ENCODE measurements around the gene HOXA2. TPM values are rescaled to one million over a fixed set of nuclear protein-coding genes. Genes with fewer than 3 reads are reported as not detected.

HOXA2 gene
- total RNA-seq, 1 experiment from 2014 or later = not detected

- BruUV-seq (replicated peaks) = no TSS peak
- Histone ChIP-seq H3K36me3 (ENCODE audit: insufficient read depth, low read length, poor library complexity, severe bottlenecking) (no peaks in the 10 kb centered on the region), H3K27me3 (replicated peaks; ENCODE audit: insufficient read depth, low read depth, low read length, poor library complexity) (peaks cover 99% of the 10 kb centered on the region), H3K27ac (ENCODE audit: low read depth, low read length, poor library complexity, severe bottlenecking) (no peak overlapping the region), H3K9me3 (ENCODE audit: low read depth, low read length, poor library complexity, severe bottlenecking) (no peaks in the 10 kb centered on the region), H3K4me1 (ENCODE audit: insufficient read depth, low read length, poor library complexity, severe bottlenecking) (peaks cover 14% of the 10 kb centered on the region), H3K4me3 (ENCODE audit: low read depth, low read length, poor library complexity, severe bottlenecking) (no peak overlapping the region)
- intact Hi-C loops (cut with micrococcal nuclease; ENCODE audit: unreplicated experiment) = no loop called here
- CTCF ChIA-PET = no interaction called here
- DNase-seq (ENCODE audit: low spot score) = no peak
- TF ChIP-seq CTCF (conservative IDR thresholded peaks at IDR 0.05; ENCODE audit: low read depth, low read length) (no peak), EZH2 (IDR thresholded peaks at IDR 0.05; ENCODE audit: borderline replicate concordance, low read depth, low read length, poor library complexity, severe bottlenecking) (no peak)
- POLR2A ChIA-PET (ENCODE audit: low non-redundant PET) = no interaction called here
Observed at GRCh38 chr7:27145165-27145913, 42.9 kb upstream of the HOXA2 start.

- DNase-seq (ENCODE audit: low spot score) = no peak
- TF ChIP-seq EZH2 (IDR thresholded peaks at IDR 0.05; ENCODE audit: borderline replicate concordance, low read depth, low read length, poor library complexity, severe bottlenecking) (no peak), CTCF (conservative IDR thresholded peaks at IDR 0.05; ENCODE audit: low read depth, low read length) (no peak)
- POLR2A ChIA-PET (ENCODE audit: low non-redundant PET) = no interaction called here
- H3K4me3 ChIP-seq (ENCODE audit: low read depth, low read length, poor library complexity, severe bottlenecking) = no peak overlapping the region
- no peaks in the 10 kb centered on the region for H3K36me3 ChIP-seq (ENCODE audit: insufficient read depth, low read length, poor library complexity, severe bottlenecking)
- intact Hi-C loops (cut with micrococcal nuclease; ENCODE audit: unreplicated experiment) = loop anchor here (5.0 kb wide), 1 partner anchor 1272 kb away; no protein-coding TSS in a partner anchor
- no peaks in the 10 kb centered on the region for H3K9me3 ChIP-seq (ENCODE audit: low read depth, low read length, poor library complexity, severe bottlenecking)
- BruUV-seq (replicated peaks) = no TSS peak
- H3K27me3 ChIP-seq (replicated peaks; ENCODE audit: insufficient read depth, low read depth, low read length, poor library complexity) = peaks cover 100% of the 10 kb centered on the region
- H3K4me1 ChIP-seq (ENCODE audit: insufficient read depth, low read length, poor library complexity, severe bottlenecking) = peaks cover 14% of the 10 kb centered on the region
- H3K27ac ChIP-seq (ENCODE audit: low read depth, low read length, poor library complexity, severe bottlenecking) = no peak overlapping the region
- CTCF ChIA-PET = interaction anchor here (1.6 kb wide), 1 partner anchor 16 kb away, joined by 5 read pairs; no protein-coding TSS in a partner anchor
Observed at GRCh38 chr7:27144781-27145164, 42.3 kb upstream of the HOXA2 start.

DNA sequence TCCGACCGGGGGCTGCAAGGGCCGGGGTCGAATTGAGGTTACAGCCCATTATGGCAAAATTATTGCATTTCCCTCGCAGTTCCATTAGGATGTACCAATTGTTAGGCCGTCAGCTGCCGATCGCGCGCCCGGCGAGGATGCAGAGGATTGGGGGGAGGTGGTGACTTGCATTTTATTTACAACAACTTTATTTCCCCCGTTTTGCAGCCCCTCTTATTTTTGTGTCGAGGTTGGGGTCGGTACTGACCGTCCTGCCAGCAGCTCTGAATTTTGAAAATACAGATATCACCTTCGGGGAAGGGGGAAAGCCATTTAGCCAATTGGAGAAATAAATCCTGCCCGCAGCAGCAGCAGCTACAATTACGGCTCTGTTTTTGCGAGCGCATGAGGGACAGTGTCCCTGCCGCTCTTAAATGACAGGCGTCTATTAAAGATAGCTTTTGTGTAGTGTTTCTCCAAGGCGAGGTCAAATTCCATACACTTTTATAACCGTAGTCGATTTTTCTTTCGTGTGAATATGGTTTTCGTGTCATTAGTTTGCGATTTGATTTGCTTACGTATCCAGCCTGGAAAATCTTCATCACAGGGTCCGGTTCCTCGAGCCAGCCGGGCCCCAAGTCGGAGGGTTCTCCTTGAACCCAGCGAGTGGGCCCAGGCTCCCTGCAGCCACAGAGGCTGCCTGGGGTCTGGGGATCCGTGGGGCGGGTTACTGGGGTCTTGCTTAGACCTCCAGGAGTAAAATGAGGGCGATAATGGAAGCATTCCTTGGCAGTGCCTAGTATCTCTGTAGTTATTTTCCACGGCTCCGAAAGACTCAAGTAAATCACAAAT is 41.7 kb upstream of the HOXA2 start:
- BruUV-seq (replicated peaks) = no TSS peak
- ChIA-PET CTCF (interaction anchor here (1.6 kb wide), 1 partner anchor 17 kb away, joined by 5 read pairs; no protein-coding TSS in a partner anchor), POLR2A (ENCODE audit: low non-redundant PET) (no interaction called here)
- no peaks in the 10 kb centered on the region for H3K9me3 ChIP-seq (ENCODE audit: low read depth, low read length, poor library complexity, severe bottlenecking)
- H3K36me3 ChIP-seq (ENCODE audit: insufficient read depth, low read length, poor library complexity, severe bottlenecking) = no peaks in the 10 kb centered on the region
- H3K4me1 ChIP-seq (ENCODE audit: insufficient read depth, low read length, poor library complexity, severe bottlenecking) = peaks cover 18% of the 10 kb centered on the region
- no peak for TF ChIP-seq EZH2 (IDR thresholded peaks at IDR 0.05; ENCODE audit: borderline replicate concordance, low read depth, low read length, poor library complexity, severe bottlenecking)
- 0 out of 2 replicates have a peak, but pooled peaks have one; percentile 3 for TF ChIP-seq CTCF (conservative IDR thresholded peaks at IDR 0.05; ENCODE audit: low read depth, low read length)
- H3K4me3 ChIP-seq (ENCODE audit: low read depth, low read length, poor library complexity, severe bottlenecking) = peak overlapping the region; percentile 30
- peaks cover 100% of the 10 kb centered on the region for H3K27me3 ChIP-seq (replicated peaks; ENCODE audit: insufficient read depth, low read depth, low read length, poor library complexity)
- H3K27ac ChIP-seq (ENCODE audit: low read depth, low read length, poor library complexity, severe bottlenecking) = no peak overlapping the region
- intact Hi-C loops (cut with micrococcal nuclease; ENCODE audit: unreplicated experiment) = loop anchor here (5.0 kb wide), 1 partner anchor 1272 kb away; no protein-coding TSS in a partner anchor
- no peak for DNase-seq (ENCODE audit: low spot score)
